Hepatocyte (in vitro differentiated cells): ENCODE data around the gene SH3BP4. TPM values are rescaled to one million over a fixed set of nuclear protein-coding genes. Genes with fewer than 3 reads are reported as not detected.

Source experiments
- DNase-seq: peaks from one replicate; pipeline ENCODE4 v3.0.0-alpha.2; 2016; ENCODE audit warnings: low spot score
- H2AFZ ChIP-seq: fragments of 200-600 bp; sonication (generic); 2 replicates; pipeline ENCODE4 v1.6.0; 2016; ENCODE audit warnings: antibody characterized with exemption, mild to moderate bottlenecking
- H3K27ac ChIP-seq: fragments of 200-600 bp; sonication (generic); 2 replicates; pipeline ENCODE4 v1.5.1; 2016; ENCODE audit warnings: mild to moderate bottlenecking
- H3K27me3 ChIP-seq: fragments of 200-600 bp; sonication (generic); 2 replicates; pipeline ENCODE4 v1.6.1; 2016
- H3K36me3 ChIP-seq: fragments of 200-600 bp; sonication (generic); replicated peaks from 2 replicates; pipeline ENCODE4 v1.5.1; 2016; ENCODE audit warnings: low read depth; ENCODE audit not compliant: insufficient read depth
- H3K4me1 ChIP-seq: fragments of 200-600 bp; sonication (generic); 2 replicates; pipeline ENCODE4 v1.5.1; 2016; ENCODE audit warnings: mild to moderate bottlenecking, moderate library complexity; ENCODE audit not compliant: insufficient read depth
- H3K4me2 ChIP-seq: fragments of 200-600 bp; sonication (generic); 2 replicates; pipeline ENCODE4 v1.6.0; 2016
- H3K4me3 ChIP-seq: fragments of 200-600 bp; sonication (generic); 2 replicates; pipeline ENCODE4 v1.5.1; 2016; ENCODE audit warnings: mild to moderate bottlenecking
- H3K79me2 ChIP-seq: fragments of 200-600 bp; sonication (generic); 2 replicates; pipeline ENCODE4 v1.6.0; 2017; ENCODE audit warnings: mild to moderate bottlenecking
- H3K9me2 ChIP-seq: fragments of 200-600 bp; sonication (generic); replicated peaks from 2 replicates; pipeline ENCODE4 v1.6.0; 2017; ENCODE audit warnings: mild to moderate bottlenecking; ENCODE audit not compliant: insufficient read depth
- H3K9me3 ChIP-seq: fragments of 200-600 bp; sonication (generic); 2 replicates; pipeline ENCODE4 v1.5.1; 2016; ENCODE audit warnings: low read depth, mild to moderate bottlenecking
- H4K20me1 ChIP-seq: fragments of 200-600 bp; sonication (generic); 2 replicates; pipeline ENCODE4 v1.6.0; 2016; ENCODE audit warnings: mild to moderate bottlenecking; ENCODE audit not compliant: insufficient read depth, poor library complexity, severe bottlenecking
- CTCF ChIP-seq: fragments of 200-600 bp; sonication (generic); IDR thresholded peaks from 2 replicates; pipeline ENCODE4 v1.5.1; 2016; ENCODE audit warnings: antibody characterized with exemption, mild to moderate bottlenecking; ENCODE audit not compliant: poor library complexity
- EZH2 ChIP-seq: fragments of 200-600 bp; sonication (generic); IDR thresholded peaks from 2 replicates; pipeline ENCODE4 v1.6.1; 2016; ENCODE audit warnings: antibody characterized with exemption, mild to moderate bottlenecking, borderline replicate concordance
- EZH2phosphoT487 ChIP-seq: fragments of 200-600 bp; sonication (generic); IDR thresholded peaks from one replicate; pipeline ENCODE4 v1.6.1; 2018; ENCODE audit warnings: antibody characterized with exemption, mild to moderate bottlenecking, low read depth, moderate library complexity; ENCODE audit not compliant: unreplicated experiment, severe bottlenecking
- WGBS: methylation state at CpG from one replicate; pipeline ENCODE4 v1.1.6; 2016; ENCODE audit warnings: low lambda C conversion rate; ENCODE audit errors: missing lambda C conversion rate; 5-methylcytosine and 5-hydroxymethylcytosine counted together
- polyA plus RNA-seq: library from polyadenylated mRNA; unstranded; fragments of >200 nt; fragmentation: Nextera tagmentation; extraction: Ambion mirVana; gene quantifications from 2 replicates; pipeline ENCODE4 v1.2.1, GENCODE V29; 2016
- total RNA-seq: library from RNA; depleted of rRNA; stranded (reverse); fragments of >200 nt; gene quantifications from 2 replicates; pipeline ENCODE4 v1.2.3, GENCODE V29; 2014

Gene SH3BP4
- total and polyA plus RNA-seq, 2 experiments from 2014 or later, result 23.3 to 32.0 TPM

DNA sequence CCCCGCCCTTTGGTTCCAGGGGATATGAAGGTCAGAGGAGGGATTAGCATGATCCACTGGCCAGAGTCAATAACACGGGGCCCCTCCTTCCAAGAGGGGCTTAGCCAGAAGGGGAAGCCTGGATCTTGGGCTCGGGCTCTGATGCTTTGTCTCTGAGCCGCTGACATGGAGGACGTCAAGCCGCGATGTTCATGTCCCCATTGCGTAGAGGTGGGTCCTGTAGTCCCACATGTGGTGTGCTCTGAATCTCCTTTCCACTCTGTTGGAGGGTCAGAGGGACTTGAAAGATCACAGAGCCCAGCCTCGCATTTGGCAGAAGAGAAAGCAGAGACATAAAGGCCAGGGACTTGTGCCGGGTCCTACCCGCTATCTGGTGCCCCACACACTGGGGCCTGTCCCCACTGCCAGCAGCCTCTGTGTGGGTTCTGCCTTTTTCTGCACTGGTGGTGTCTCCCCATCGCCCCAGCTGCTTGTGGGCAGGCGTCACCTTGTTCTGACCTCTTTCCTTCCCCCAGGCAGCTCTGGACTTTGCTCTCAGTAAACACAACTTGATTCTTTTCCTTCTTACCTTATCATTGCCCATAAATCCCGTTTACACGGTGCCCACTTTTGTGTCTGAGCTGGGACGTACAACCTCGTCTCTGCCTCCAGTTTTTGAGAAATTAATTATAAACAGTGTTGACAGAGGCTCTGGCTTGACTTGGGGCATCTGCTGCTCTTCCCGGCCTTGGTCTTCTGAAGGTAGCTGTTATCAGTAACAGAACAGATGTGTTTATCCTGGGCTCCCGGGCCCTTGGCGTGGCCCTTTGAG is 48.8 kb downstream of the SH3BP4 start:
- 31% methylated on average over 20 of the region's 20 CpGs for WGBS
- no peaks in the 10 kb centered on the region for H3K36me3 ChIP-seq
- no peaks in the 10 kb centered on the region for H3K27me3 ChIP-seq

DNA sequence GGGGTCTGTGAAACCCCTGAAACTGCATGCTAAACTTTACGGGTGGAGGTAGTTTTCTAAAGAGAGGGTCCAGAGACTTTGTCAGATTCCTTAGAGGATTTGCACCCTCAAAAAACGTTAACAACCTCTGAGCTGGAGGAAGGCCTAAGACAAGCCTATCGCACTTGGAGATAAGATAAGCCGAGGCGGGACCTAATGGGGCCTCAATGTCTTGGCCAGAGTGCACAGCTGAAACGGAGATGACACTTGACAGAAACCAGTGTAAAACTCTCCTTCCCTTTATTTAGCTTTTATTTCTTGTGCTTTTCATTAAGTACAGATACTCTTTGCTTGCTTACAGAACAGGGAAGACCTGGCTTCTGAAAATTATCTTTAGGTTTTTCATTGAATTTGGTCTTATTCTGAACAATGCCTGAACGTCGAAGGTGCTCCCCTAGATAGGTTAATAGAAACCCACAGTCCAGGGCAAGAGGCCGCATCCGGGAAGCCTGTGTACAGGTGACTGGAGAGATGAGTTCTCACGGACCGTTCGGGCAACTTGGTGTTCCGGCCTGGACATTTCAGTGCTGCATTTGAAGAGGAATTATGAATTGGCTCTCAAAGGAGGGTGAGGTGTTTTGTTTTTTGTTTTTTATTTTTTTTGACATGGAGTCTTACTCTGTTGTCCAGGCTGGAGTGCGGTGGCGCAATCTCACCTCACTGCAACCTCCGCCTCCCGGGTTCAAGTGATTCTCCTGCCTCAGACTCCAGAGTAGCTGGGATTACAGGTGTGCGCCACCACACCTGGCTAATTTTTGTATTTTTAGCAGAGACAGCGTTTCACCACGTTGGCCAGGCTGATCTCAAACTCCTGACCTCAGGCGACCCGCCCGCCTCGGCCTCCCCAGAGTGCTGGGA is 49.7 kb downstream of the SH3BP4 start:
- Histone ChIP-seq H3K79me2 (peaks cover 66% of the 10 kb centered on the region), H3K27me3 (no peaks in the 10 kb centered on the region), H3K27ac (peak overlapping the region; percentile 87), H3K9me2 (no peaks in the 10 kb centered on the region), H3K36me3 (no peaks in the 10 kb centered on the region), H3K4me1 (peaks cover 72% of the 10 kb centered on the region), H2AFZ (no peak overlapping the region), H3K4me2 (peak overlapping the region; percentile 62), H4K20me1 (peaks cover 3% of the 10 kb centered on the region), H3K4me3 (no peak overlapping the region), H3K9me3 (no peaks in the 10 kb centered on the region)
- DNase-seq, result peak; percentile 77
- TF ChIP-seq EZH2phosphoT487 (no peak), EZH2 (no peak), CTCF (no peak)
- WGBS, result 58% methylated on average over 25 of the region's 25 CpGs

More for the DNA sequence above, 48.8 kb downstream of the SH3BP4 start:
- no peaks in the 10 kb centered on the region for H3K9me2 ChIP-seq
- no peaks in the 10 kb centered on the region for H3K9me3 ChIP-seq
- peak overlapping the region; percentile 62 for H3K4me2 ChIP-seq
- H3K4me1 ChIP-seq, result peaks cover 72% of the 10 kb centered on the region
- peak overlapping the region; percentile 87 for H3K27ac ChIP-seq
- H3K4me3 ChIP-seq, result no peak overlapping the region
- TF ChIP-seq CTCF (no peak), EZH2phosphoT487 (peak; percentile 36), EZH2 (no peak)
- peak; percentile 75 for DNase-seq
- H2AFZ ChIP-seq, result no peak overlapping the region
- H4K20me1 ChIP-seq, result peaks cover 3% of the 10 kb centered on the region
- peaks cover 66% of the 10 kb centered on the region for H3K79me2 ChIP-seq

DNA sequence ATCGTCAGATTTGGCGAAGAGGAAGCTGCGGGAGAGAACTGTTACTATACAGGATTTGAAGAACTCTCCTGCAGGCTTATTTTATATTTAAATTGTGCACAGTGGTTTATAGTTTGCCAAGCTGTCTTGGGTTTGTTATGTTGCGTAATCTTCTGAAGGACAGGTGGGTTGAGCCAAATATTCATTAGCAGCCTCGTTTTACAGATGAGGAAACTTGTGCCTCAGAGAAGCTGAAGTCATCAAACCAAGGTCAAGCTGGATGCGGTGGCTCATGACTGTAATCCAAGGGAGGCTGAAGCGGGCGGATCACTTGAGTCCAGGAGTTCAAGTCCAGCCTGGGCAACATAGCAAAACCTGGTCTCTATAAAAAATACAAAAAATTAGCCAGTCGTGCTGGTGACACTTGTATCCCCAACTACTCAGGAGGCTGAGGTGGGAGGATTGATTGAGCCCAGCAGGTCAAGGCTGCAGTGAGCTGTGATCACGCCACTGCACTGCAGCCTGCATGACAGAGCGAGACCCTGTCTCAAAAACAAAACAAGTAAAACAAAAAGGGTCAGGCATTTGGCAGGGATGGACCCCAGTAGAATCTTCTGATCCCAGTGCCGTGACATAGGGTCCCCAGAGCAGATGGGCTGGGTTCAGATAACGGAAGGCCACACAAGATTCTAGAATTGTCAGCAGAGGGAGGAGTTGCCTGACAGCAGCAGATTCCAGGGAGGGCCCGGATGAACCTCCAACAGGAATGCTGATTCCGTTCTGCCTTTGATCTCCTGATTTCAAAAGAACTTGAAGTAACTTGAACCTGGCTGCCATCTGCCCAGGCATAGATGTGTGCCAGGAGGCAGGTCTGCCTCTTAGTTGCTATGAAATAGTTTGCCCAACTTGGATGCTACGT is 50.6 kb downstream of the SH3BP4 start:
- peaks cover 66% of the 10 kb centered on the region for H3K79me2 ChIP-seq
- H3K4me1 ChIP-seq, result peaks cover 76% of the 10 kb centered on the region
- H3K36me3 ChIP-seq, result no peaks in the 10 kb centered on the region
- WGBS, result 82% methylated on average over 16 of the region's 16 CpGs
- peak overlapping the region; percentile 87 for H3K27ac ChIP-seq
- peak overlapping the region; percentile 62 for H3K4me2 ChIP-seq
- TF ChIP-seq CTCF (no peak), EZH2phosphoT487 (no peak), EZH2 (no peak)
- no peaks in the 10 kb centered on the region for H3K9me3 ChIP-seq
- H3K27me3 ChIP-seq, result no peaks in the 10 kb centered on the region
- H4K20me1 ChIP-seq, result peaks cover 3% of the 10 kb centered on the region
- H3K4me3 ChIP-seq, result no peak overlapping the region
- H2AFZ ChIP-seq, result no peak overlapping the region
- no peaks in the 10 kb centered on the region for H3K9me2 ChIP-seq
- no peak for DNase-seq
